HepG2 (cell line): ENCODE results near the gene GAS6. TPM values are rescaled to one million over a fixed set of nuclear protein-coding genes. Genes with fewer than 3 reads are reported as not detected.

Experiments
- ATAC-seq: fragments of 200-7000 bp; cut with Tn5 transposase; 3 replicates; pipeline ENCODE4 v1.9.1; 2020; ENCODE audit warnings: mild to moderate bottlenecking, moderate library complexity
- BruUV-seq: library from RNA; stranded (reverse); fragments of 400-500 nt; replicated peaks from 2 replicates; lab custom pipeline; 2021; lab: Mats Ljungman, UMichigan
- CTCF ChIA-PET: fragments of 300-600 bp; formaldehyde crosslinking; extraction: SDS; loops from one replicate; lab custom pipeline; 2021; ENCODE audit warnings: low total read pairs, inconsistent platforms, low intra/inter-chr PET ratio; lab: Yijun Ruan, JAX
- POLR2A ChIA-PET: fragments of 350-600 bp; sonication (Branson Sonifier 250); formaldehyde crosslinking; loops from one replicate; lab custom pipeline; 2020; ENCODE audit warnings: antibody characterized with exemption, inconsistent platforms; lab: Yijun Ruan, JAX
- DNase-seq: peaks from one replicate; pipeline ENCODE4 v3.0.0-alpha.2; 2015; ENCODE audit warnings: low spot score
- FAIRE-seq: peaks from 3 replicates; lab custom pipeline; 2011; peaks lifted over from hg19 to GRCh38; lab: Jason Lieb, UNC
- H2AFZ ChIP-seq: one replicate; pipeline ENCODE4 v1.6.1; 2011; ENCODE audit warnings: low read length, inconsistent platforms
- H3K27ac ChIP-seq: fragments of 300-600 bp; 3 replicates; pipeline ENCODE4 v1.8.0; 2011; ENCODE audit warnings: mixed run types, mild to moderate bottlenecking, mixed read lengths, low read length, inconsistent platforms; ENCODE audit not compliant: insufficient read depth; ENCODE audit errors: extremely low read length
- H3K27me3 ChIP-seq, 2 experiments: fragments of 200-600 bp in 1 of 2; 2 replicates in 1 of 2; 3 replicates in 1 of 2; pipeline versions ENCODE4 v1.6.0 to v1.8.0; 2011; ENCODE audit warnings: low read length in 2 of 2, mild to moderate bottlenecking in 2 of 2, moderate library complexity in 2 of 2, inconsistent platforms in 1 of 2; ENCODE audit not compliant: insufficient read depth in 2 of 2, control insufficient read depth in 1 of 2
- H3K36me3 ChIP-seq, 2 experiments: fragments of 200-600 bp in 1 of 2; replicated peaks in 1 of 2; 2 replicates in 1 of 2; 3 replicates in 1 of 2; pipeline versions ENCODE4 v1.5.1 to v1.8.0; 2011; ENCODE audit warnings: low read length in 2 of 2, inconsistent platforms in 1 of 2; ENCODE audit not compliant: insufficient read depth in 2 of 2, control insufficient read depth in 1 of 2
- H3K4me1 ChIP-seq: 2 replicates; pipeline ENCODE4 v1.5.1; 2012; ENCODE audit warnings: low read length, inconsistent platforms; ENCODE audit not compliant: insufficient read depth
- H3K4me2 ChIP-seq: 2 replicates; pipeline ENCODE4 v1.6.0; 2011; ENCODE audit warnings: low read depth, low read length, inconsistent platforms
- H3K4me3 ChIP-seq, 3 experiments: fragments of 200-600 bp in 1 of 3; sonication (generic), shearing (Covaris generic) in 1 of 3; replicated peaks in 1 of 3; 2 replicates each; pipeline ENCODE4 v1.5.1; 2011 to 2016; ENCODE audit warnings: low read length in 3 of 3, inconsistent platforms in 2 of 3, low read depth in 2 of 3, mild to moderate bottlenecking in 2 of 3, control low read depth in 1 of 3, mixed read lengths in 1 of 3; ENCODE audit not compliant: insufficient read depth in 1 of 3
- H3K79me2 ChIP-seq: one replicate; pipeline ENCODE4 v1.6.1; 2011; ENCODE audit warnings: low read length, inconsistent platforms; ENCODE audit not compliant: insufficient read depth
- H3K9ac ChIP-seq: 2 replicates; pipeline ENCODE4 v1.6.0; 2011; ENCODE audit warnings: mild to moderate bottlenecking, low read depth, low read length, inconsistent platforms; ENCODE audit not compliant: insufficient read depth
- H3K9me3 ChIP-seq: 2 replicates; pipeline ENCODE4 v1.5.1; 2012; ENCODE audit warnings: mild to moderate bottlenecking, low read length
- H4K20me1 ChIP-seq: 2 replicates; pipeline ENCODE4 v1.6.0; 2011; ENCODE audit warnings: inconsistent platforms, mild to moderate bottlenecking, low read length, moderate library complexity; ENCODE audit not compliant: insufficient read depth
- AGO2 ChIP-seq: fragments of 200-400 bp; formaldehyde crosslinking; optimal IDR thresholded peaks from 2 replicates; pipeline ENCODE3; 2017; ENCODE audit warnings: mild to moderate bottlenecking, low read depth, low read length, moderate library complexity
- GATA4 ChIP-seq: sonication (generic); IDR thresholded peaks from 2 replicates; pipeline ENCODE4 v1.6.1; 2016; ENCODE audit warnings: antibody characterized with exemption, low read depth, borderline replicate concordance
- NCOR1 ChIP-seq: fragments of 200-600 bp; sonication (generic); IDR thresholded peaks from 2 replicates; pipeline ENCODE4 v1.7.0; 2017; ENCODE audit warnings: antibody characterized with exemption, low read length, borderline replicate concordance
- RBFOX2 ChIP-seq: fragments of 200-400 bp; formaldehyde crosslinking; IDR thresholded peaks from 2 replicates; pipeline ENCODE4 v1.6.1; 2017; ENCODE audit warnings: low read depth, mild to moderate bottlenecking, low read length
- RCOR2 ChIP-seq: IDR thresholded peaks from 2 replicates; pipeline ENCODE4 v1.6.1; 2016; ENCODE audit warnings: missing biosample characterization, missing genetic modification reagents
- RXRA ChIP-seq: sonication (generic); formaldehyde crosslinking; IDR thresholded peaks from 2 replicates; pipeline ENCODE4 v1.5.1; 2020; ENCODE audit warnings: missing genetic modification reagents
- SCMH1 ChIP-seq: sonication (generic); formaldehyde crosslinking; IDR thresholded peaks from 2 replicates; pipeline ENCODE4 v1.9.0; 2021; ENCODE audit warnings: missing genetic modification reagents, mild to moderate bottlenecking, borderline replicate concordance
- SETDB1 ChIP-seq: sonication (generic); formaldehyde crosslinking; IDR thresholded peaks from 2 replicates; pipeline ENCODE4 v1.5.1; 2020; ENCODE audit warnings: missing genetic modification reagents, mild to moderate bottlenecking, borderline replicate concordance
- SP4 ChIP-seq: sonication (generic); formaldehyde crosslinking; IDR thresholded peaks from 2 replicates; pipeline ENCODE4 v1.8.1; 2023; ENCODE audit warnings: mild to moderate bottlenecking, missing genetic modification reagents
- TCF12 ChIP-seq, 2 experiments: fragments of 450-650 bp in 1 of 2; sonication (generic) in 1 of 2; formaldehyde crosslinking in 1 of 2; IDR thresholded peaks; 2 replicates each; pipeline versions ENCODE4 v1.6.1 to v1.8.0; 2017 to 2022; ENCODE audit warnings: antibody characterized with exemption in 1 of 2, mild to moderate bottlenecking in 1 of 2, missing genetic modification reagents in 1 of 2, moderate library complexity in 1 of 2
- TOPORS ChIP-seq: sonication (generic); formaldehyde crosslinking; IDR thresholded peaks from 2 replicates; pipeline ENCODE4 v1.8.0; 2023; ENCODE audit warnings: mild to moderate bottlenecking, missing genetic modification reagents
- ZFP91 ChIP-seq: sonication (generic); formaldehyde crosslinking; IDR thresholded peaks from 2 replicates; pipeline ENCODE4 v1.9.0; 2022; ENCODE audit warnings: missing genetic modification reagents, mild to moderate bottlenecking, borderline replicate concordance
- ZNF317 ChIP-seq: sonication (generic); formaldehyde crosslinking; IDR thresholded peaks from 2 replicates; pipeline ENCODE4 v1.5.0; 2020; ENCODE audit warnings: mild to moderate bottlenecking, missing genetic modification reagents
- ZNF430 ChIP-seq: sonication (generic); formaldehyde crosslinking; IDR thresholded peaks from 2 replicates; pipeline ENCODE4 v1.9.0; 2021; ENCODE audit warnings: mild to moderate bottlenecking, missing genetic modification reagents
- ZNF773 ChIP-seq: sonication (generic); formaldehyde crosslinking; IDR thresholded peaks from 2 replicates; pipeline ENCODE4 v1.4.0; 2020; ENCODE audit warnings: missing genetic modification reagents, borderline replicate concordance
- WGBS: methylation state at CpG from one replicate; pipeline ENCODE4 v1.1.6; 2017; ENCODE audit warnings: low lambda C conversion rate; 5-methylcytosine and 5-hydroxymethylcytosine counted together
- in situ Hi-C: cut with HindIII; loops from 2 replicates; pipeline ENCODE4 v1.10.0; 2017; ENCODE audit warnings: low pct_unique_long_range_greater_than_20kb; ENCODE audit not compliant: extremely low pct_ligation_motif_present
- intact Hi-C: fragments of 100-400 bp; cut with micrococcal nuclease; formaldehyde crosslinking; loops from one replicate; pipeline ENCODE4 v1.10.0; 2022; ENCODE audit not compliant: unreplicated experiment
- polyA plus RNA-seq, 8 experiments: library from polyadenylated mRNA; depleted of rRNA in 3 of 8; stranded (reverse) in 7 of 8; unstranded in 1 of 8; fragments of >200 nt; fragmentation: Illumina TruSeq in 4 of 8; extraction: Trizol in 4 of 8; gene quantifications; 2 replicates each; pipeline versions ENCODE4 v1.2.1 to v1.2.3, GENCODE V29; 2011 to 2016; ENCODE audit warnings: low read depth in 4 of 8, missing spikeins in 1 of 8, mixed read lengths in 1 of 8; ENCODE audit not compliant: insufficient read depth in 1 of 8
- total RNA-seq, 5 experiments: library from RNA; depleted of rRNA; stranded (reverse); fragments of >200 nt; fragmentation: Illumina TruSeq; extraction: Trizol; gene quantifications; 2 replicates each; pipeline ENCODE4 v1.2.3, GENCODE V29; 2016; ENCODE audit warnings: low read depth in 1 of 5

Gene GAS6
- total and polyA plus RNA-seq, 2 of the 13 experiments (the other 11 are each of a cell fraction or from before 2014, with no cell fraction given), result 0.09 to 0.24 TPM

GRCh38 chr13:113902481-113902880, 38.6 kb upstream of the GAS6 start:
- no peak overlapping the region for H3K27ac ChIP-seq
- FAIRE-seq (no peak), DNase-seq (no peak), ATAC-seq (no peak)
- no peak overlapping the region for H3K9ac ChIP-seq
- H3K9me3 ChIP-seq, result no peaks in the 10 kb centered on the region
- H4K20me1 ChIP-seq, result no peaks in the 10 kb centered on the region
- H2AFZ ChIP-seq, result no peak overlapping the region
- WGBS, result 34% methylated on average over 2 of the region's 2 CpGs
- H3K79me2 ChIP-seq, result no peaks in the 10 kb centered on the region
- no TSS peak for BruUV-seq
- H3K4me3 ChIP-seq, result no peak overlapping the region
- intact Hi-C loops (no loop called here), in situ Hi-C loops (loop anchor here (5.0 kb wide), 1 partner anchor 85 kb away; no protein-coding TSS in a partner anchor)
- no peak overlapping the region for H3K4me2 ChIP-seq
- ChIA-PET CTCF (no interaction called here), POLR2A (no interaction called here)
- H3K27me3 ChIP-seq, result peaks cover 4 to 38% of the 10 kb centered on the region in 2 experiments
- no peaks in the 10 kb centered on the region for H3K36me3 ChIP-seq
- TF ChIP-seq TCF12 (IDR thresholded peaks at IDR 0.05) (no peak), TCF12 (CRISPR knock-in tag; IDR thresholded peaks at IDR 0.05) (no peak), ZNF773 (no peak), ZNF430 (CRISPR knock-in tag) (no peak), NCOR1 (no peak), AGO2 (no peak), GATA4 (no peak), RXRA (CRISPR knock-in tag) (no peak), RBFOX2 (no peak), SCMH1 (no peak), SETDB1 (CRISPR knock-in tag) (no peak), SP4 (CRISPR knock-in tag) (no peak), TOPORS (no peak), ZFP91 (no peak), RCOR2 (no peak), ZNF317 (CRISPR knock-in tag) (no peak)
- no peaks in the 10 kb centered on the region for H3K4me1 ChIP-seq
